GM18499 (cell line): ENCODE data around the gene GJB6.

Experiments
- ATAC-seq: cut with Tn5 transposase; IDR thresholded peaks from one replicate; pipeline ENCODE4 v1.9.1; 2021; ENCODE audit warnings: moderate number of reproducible peaks; ENCODE audit not compliant: insufficient read depth, unreplicated experiment

Gene GJB6

DNA sequence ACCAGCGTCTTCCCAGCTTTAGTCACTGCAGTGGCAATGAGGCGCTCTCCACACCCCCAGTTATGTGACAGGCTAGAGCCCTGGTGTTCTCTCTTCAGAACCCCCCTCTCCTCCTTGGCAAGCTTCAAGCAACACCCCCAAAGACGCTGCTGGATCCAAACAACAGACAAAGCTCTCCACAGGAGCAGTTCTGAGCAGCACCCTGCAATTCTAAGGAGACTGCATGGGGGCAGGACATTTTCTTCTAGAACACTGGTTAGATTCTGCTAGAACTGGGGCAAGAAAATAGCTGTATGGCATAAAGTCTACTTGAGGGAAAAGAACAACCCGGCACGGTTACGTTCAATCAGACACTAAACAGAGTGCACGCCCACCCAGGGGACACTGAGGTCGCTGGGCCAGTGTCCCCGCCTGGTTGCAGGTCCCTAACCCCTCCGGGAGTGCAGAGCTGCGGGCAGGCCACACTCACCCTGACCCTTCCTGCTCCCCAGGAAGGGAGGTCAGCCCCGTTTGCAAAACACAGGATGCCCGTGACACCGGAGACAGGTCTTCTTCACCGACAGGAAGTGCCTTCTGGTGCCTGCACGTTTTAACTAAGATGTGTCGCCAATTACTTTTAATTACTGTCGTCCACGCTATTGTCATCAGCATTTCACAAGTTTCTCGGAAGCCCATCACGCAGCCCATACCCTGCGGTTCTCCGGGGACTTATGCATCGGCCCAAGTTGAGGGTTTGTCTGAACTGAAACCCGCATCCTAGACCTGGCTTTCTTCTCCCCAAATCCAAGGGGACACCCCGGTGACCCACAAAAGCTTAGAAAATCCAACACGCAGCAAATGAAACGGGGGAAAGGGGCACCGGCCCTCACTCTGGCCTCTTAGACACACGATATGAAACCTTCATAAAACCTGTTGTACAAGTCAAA, 943 bp downstream of the GJB6 start:
- ATAC-seq: no peak

DNA sequence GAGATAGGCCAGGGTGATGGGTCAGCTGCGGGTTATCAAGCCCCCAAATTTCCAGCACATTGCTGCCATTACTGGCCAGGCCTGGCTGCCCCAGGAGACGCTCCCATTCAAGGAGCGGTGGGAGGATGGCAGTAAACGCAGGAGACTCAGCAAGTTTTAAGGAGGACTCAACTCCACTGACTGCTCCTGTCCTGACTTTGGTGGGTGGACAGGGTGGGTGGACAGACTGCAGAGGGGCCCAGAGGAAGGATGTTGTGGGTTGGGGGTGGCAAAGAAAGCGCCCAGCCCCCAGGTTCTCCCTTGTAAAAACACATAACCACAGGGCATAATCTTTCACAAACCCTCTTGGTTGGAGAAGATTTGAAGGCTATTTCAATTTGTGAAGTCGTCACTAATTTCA, 4.4 kb downstream of the GJB6 start:
- ATAC-seq: no peak

DNA sequence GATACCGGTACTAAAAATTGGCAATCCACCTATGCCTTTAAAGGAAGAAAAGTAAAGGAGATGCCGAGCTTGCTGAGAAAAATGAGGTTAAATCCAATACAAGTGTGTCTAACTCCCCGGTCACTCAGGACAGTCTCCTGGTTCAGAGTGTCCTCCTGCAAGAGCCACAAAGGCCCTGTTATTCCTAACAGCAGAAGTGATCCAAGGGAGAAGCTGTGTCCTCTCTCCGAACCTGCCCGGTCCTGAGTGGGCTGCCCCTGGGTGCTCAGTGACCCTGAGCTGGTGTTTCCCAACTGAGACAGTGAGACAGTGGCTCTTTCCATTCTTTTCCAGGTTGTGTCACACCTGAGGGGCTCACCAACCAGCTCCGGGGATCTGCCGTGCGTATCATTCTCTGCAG, 4.8 kb downstream of the GJB6 start:
- ATAC-seq: no peak

DNA sequence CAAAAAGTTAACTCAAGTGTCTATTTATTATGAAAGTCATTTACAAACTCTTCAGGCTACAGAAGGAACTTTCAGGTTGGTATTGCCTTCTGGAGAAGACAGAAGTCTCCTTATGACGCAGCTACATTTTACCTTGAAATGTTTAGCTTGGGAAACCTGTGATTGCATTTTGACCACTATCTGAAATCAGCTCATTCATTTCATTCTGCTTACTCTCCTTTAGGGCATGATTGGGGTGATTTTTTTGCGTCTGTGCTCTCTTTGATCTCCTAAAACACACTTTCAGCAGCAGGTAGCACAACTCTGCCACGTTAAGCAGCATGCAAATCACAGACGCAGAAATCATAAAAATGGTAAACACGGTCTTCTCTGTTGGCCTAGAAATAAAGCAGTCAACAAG, 9.6 kb downstream of the GJB6 start:
- no peak for ATAC-seq

GRCh38 chr13:20221772-20222171, 10.3 kb downstream of the GJB6 start:
- no peak for ATAC-seq

GRCh38 chr13:20219577-20219976, 12.5 kb downstream of the GJB6 start:
- ATAC-seq: no peak

DNA sequence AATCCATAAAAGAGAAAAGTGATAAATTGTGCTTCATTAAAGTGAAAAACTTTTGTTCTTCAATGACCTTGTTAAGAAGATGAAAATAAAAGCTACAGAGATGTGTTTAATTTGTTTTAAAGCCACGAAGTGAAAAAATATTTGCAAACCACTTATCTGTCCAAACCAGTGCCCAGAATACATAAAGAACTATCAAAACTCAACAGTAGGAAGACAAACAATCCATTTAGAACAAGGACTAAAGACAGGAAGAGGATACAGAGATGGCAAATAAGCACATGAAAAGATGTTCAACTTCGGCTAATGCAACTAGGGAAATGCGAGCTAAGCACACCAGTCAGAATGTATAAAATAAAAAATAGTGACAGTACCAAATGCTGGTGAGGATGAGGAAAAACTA, 15.0 kb downstream of the GJB6 start:
- no peak for ATAC-seq

DNA sequence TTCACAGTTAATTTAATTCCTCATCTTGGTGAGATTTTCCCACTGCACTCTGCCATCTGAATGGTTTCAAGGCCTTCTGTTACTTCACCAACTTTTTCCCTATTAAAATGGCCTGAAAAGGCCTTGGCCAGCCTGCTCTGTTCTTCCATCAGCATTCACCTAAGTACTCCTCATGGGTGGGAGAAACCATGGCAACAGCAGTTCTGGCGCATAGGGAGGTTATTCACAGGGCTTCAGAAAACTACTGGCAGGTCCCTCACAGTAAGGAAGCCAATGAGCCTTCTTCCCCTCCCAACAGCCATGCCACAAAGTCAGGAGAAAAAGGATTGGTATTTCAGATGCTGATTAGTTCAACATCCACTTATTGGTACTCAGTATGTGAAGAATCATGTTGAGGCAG, 22.2 kb downstream of the GJB6 start:
- ATAC-seq: no peak

DNA sequence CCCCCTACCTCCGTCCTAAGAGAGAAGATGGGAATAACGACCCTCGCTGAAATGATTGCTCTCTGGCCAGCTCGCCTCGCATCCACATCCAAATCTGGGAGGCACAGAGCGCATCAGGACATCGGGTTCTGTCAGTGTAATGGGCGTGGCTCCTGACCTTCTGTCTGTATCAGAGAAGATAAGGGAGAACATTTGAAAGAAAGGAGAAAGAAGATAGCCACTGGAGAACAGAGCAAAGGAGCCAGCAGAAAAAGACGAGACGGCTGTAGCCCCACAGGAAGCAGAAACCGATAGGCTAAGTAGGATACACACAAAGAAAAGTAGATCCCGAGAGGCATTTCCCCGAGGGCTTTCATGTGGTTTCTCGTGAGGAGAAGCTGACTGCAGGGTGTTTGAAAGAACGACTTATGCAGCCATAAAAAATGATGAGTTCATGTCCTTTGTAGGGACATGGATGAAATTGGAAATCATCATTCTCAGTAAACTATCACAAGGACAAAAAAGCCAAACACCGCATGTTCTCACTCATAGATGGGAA, 25.4 kb downstream of the GJB6 start:
- no peak for ATAC-seq

DNA sequence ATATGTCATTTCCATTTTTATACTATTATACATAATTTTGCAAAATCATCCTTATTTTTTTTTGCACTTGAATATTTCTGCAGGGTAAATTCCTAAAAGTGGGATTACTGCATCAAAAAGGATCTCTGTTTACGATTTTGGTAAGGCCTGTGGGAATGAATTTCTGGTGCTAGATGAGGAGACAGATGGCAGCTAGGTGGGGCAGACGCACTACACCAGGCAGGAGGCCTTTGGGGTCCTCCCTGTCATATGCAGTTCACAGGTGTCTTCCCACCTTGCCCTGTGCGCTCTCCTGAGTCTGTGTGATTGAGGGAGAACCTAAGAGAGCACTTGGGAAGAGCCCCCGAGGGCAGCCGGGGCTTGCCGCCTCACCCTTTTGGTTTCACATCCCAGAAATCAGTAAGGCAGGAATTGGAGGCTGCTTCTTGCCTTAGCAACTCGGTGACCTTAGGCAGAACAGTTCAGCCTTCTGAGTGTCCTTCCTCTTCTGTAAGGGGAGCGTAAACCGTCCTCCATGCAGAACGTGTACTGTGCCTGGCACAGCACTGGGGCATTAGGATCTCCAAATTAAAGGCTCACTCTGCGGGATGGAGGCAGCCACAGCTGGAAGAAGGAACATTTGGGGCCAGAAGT, 25.9 kb downstream of the GJB6 start:
- no peak for ATAC-seq

DNA sequence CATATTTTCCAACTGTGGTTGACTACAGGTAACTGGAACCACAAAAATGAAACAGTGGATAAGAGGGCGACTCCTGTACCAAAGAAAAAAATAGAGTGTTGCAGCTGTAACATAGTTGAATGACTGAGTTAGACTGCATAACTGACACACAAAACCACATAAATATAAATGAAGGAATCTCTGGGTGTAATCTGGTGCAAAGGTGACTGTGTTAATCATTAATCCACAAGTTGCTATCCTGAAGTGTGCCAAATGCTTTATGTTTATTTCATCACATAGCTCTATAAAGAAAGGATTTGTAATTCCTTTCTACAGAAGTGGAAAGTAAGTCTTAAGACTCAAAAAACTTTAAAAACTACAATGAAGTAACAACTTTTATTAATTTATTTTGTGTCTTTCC, 33.3 kb downstream of the GJB6 start:
- ATAC-seq: no peak

DNA sequence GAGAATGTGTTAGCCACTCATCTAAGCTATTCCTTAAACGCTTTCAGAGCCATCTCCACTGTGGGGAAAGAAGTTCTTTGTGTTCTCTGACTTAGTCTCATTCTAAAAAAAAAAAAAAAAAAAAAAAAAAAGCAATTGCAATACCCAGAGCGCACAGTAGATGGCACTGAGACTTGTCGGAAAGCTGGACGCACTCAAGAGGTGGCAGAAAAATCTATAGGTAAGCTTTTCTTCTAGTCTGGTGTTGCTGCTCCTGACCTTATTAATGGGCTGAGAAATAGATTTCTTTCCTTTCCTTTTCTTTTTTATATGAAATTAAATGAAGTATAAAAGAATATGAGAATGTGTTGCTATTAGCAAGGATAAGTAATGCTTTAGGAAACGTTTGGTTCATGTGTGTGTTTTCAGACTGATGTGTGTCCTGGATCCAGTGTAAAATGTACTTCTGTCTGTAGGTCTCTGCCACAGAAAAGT, 34.7 kb downstream of the GJB6 start:
- ATAC-seq: no peak

- no peak for ATAC-seq
Observed at GRCh38 chr13:20195801-20196200, 36.3 kb downstream of the GJB6 start.

- no peak for ATAC-seq
Observed at GRCh38 chr13:20193907-20194631, 38.0 kb downstream of the GJB6 start.

GRCh38 chr13:20193162-20193906, 38.8 kb downstream of the GJB6 start:
- no peak for ATAC-seq

DNA sequence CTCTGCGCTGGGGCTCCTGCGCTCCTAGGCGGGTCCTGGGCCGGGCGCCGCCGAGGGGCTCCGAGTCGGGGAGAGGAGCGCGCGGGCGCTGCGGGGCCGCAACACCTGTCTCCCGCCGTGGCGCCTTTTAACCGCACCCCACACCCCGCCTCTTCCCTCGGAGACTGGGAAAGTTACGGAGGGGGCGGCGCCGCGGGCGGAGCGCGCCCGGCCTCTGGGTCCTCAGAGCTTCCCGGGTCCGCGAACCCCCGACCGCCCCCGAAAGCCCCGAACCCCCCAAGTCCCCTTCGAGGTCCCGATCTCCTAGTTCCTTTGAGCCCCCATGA, 39.3 kb downstream of the GJB6 start, which contains the start of gene GJB2:
TSS of gene GJB2 (minus strand) at position 103 of the 326 bp plus-strand sequence. CDS start 3,357 bp downstream, outside the sequence.
- ATAC-seq: no peak

DNA sequence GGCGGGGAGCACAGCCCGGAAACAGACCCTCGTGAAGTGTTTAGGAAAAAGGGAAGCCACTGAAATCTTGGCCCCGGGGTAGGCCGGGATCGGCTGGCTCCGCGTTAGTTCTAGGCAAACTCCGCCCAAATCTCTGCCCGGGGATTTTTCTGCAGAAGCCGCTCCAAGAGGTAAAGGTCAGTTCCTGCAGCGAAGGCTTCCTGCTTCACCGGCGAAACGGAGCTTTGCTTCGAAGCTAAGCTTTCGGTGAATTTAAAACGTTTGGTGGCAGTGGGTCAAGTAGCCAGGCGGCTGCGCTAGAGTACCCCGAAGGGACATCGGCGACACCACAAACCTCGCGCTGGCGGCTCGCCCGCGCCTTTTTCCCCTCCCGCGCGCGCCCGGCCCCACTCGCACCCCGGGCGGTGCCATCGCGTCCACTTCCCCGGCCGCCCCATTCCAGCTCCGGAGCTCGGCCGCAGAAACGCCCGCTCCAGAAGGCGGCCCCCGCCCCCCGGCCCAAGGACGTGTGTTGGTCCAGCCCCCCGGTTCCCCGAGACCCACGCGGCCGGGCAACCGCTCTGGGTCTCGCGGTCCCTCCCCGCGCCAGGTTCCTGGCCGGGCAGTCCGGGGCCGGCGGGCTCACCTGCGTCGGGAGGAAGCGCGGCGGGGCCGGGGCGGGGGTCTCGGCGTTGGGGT, 39.8 kb downstream of the GJB6 start:
- ATAC-seq: no peak

GRCh38 chr13:20191311-20192157, 40.6 kb downstream of the GJB6 start:
- ATAC-seq: no peak
